ENCODE results near the gene AMPH.

The AMPH gene

DNA sequence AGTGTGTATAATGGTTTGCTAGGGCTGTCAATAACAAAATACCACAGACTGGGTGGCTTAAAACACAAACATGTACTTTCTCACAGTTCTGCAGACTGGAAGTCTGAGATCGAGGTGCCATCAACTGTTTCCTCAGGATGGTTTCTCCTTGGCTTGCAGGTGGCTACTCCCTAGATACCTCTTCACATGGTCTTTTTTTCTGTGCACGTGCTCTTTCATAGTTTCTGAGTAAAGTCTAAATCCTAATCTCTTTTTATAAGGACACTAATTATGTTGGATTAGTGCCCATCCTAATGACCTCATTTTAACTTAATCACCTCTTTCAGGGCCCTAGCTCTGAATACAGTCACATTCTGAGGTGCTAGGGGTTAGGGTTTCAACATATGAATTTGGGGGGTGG lies 65.9 kb downstream of the AMPH start:
- Histone ChIP-seq H3K27me3 (ENCODE audit: insufficient read depth, poor library complexity, severe bottlenecking) (peaks cover 4% of the 10 kb centered on the region), H3K4me3 (replicated peaks; ENCODE audit: insufficient read depth, low read length) (no peak overlapping the region), H3K27ac (replicated peaks) (no peak overlapping the region)
- no peak for DNase-seq (ENCODE audit: low read depth in 1 of 2, low spot score in 1 of 2)
- no peak for TF ChIP-seq GABPA (IDR thresholded peaks at IDR 0.05; ENCODE audit: low read depth)

DNA sequence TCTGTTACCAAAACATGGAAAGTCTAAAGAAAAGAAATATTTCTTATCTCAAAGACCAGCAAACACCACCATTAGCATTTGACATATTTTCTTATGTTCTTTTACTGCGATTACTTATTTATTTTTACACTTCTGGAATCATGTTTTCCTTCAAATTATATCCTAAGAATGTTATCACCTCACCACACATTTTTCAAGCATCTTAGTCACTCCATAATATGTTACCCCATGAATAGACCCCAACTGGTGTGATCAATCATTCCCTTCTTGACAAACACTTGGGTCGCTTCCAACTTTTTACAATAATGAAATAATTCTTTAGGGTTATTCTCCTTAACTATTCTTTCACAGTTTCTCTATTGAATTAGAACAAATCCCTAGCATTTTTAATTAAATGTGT lies 67.4 kb downstream of the AMPH start:
- H3K27ac ChIP-seq (replicated peaks), result no peak overlapping the region
- no peak for DNase-seq (ENCODE audit: low read depth in 1 of 2, low spot score in 1 of 2)
- TF ChIP-seq POLR2AphosphoS5 (IDR thresholded peaks at IDR 0.05; ENCODE audit: low read depth) (no peak), GABPA (IDR thresholded peaks at IDR 0.05; ENCODE audit: low read depth) (no peak), SPI1 (IDR thresholded peaks at IDR 0.05; ENCODE audit: borderline replicate concordance, low read depth) (no peak)
- TF ChIP-seq, protein P1, sequence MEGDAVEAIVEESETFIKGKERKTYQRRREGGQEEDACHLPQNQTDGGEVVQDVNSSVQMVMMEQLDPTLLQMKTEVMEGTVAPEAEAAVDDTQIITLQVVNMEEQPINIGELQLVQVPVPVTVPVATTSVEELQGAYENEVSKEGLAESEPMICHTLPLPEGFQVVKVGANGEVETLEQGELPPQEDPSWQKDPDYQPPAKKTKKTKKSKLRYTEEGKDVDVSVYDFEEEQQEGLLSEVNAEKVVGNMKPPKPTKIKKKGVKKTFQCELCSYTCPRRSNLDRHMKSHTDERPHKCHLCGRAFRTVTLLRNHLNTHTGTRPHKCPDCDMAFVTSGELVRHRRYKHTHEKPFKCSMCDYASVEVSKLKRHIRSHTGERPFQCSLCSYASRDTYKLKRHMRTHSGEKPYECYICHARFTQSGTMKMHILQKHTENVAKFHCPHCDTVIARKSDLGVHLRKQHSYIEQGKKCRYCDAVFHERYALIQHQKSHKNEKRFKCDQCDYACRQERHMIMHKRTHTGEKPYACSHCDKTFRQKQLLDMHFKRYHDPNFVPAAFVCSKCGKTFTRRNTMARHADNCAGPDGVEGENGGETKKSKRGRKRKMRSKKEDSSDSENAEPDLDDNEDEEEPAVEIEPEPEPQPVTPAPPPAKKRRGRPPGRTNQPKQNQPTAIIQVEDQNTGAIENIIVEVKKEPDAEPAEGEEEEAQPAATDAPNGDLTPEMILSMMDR (IDR thresholded peaks at IDR 0.05; ENCODE audit: insufficient read depth, low read length), result no peak
- TF ChIP-seq, protein P2, sequence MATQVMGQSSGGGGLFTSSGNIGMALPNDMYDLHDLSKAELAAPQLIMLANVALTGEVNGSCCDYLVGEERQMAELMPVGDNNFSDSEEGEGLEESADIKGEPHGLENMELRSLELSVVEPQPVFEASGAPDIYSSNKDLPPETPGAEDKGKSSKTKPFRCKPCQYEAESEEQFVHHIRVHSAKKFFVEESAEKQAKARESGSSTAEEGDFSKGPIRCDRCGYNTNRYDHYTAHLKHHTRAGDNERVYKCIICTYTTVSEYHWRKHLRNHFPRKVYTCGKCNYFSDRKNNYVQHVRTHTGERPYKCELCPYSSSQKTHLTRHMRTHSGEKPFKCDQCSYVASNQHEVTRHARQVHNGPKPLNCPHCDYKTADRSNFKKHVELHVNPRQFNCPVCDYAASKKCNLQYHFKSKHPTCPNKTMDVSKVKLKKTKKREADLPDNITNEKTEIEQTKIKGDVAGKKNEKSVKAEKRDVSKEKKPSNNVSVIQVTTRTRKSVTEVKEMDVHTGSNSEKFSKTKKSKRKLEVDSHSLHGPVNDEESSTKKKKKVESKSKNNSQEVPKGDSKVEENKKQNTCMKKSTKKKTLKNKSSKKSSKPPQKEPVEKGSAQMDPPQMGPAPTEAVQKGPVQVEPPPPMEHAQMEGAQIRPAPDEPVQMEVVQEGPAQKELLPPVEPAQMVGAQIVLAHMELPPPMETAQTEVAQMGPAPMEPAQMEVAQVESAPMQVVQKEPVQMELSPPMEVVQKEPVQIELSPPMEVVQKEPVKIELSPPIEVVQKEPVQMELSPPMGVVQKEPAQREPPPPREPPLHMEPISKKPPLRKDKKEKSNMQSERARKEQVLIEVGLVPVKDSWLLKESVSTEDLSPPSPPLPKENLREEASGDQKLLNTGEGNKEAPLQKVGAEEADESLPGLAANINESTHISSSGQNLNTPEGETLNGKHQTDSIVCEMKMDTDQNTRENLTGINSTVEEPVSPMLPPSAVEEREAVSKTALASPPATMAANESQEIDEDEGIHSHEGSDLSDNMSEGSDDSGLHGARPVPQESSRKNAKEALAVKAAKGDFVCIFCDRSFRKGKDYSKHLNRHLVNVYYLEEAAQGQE (IDR thresholded peaks at IDR 0.05; ENCODE audit: insufficient replicate concordance, low read depth), result no peak
- peaks cover 4% of the 10 kb centered on the region for H3K27me3 ChIP-seq (ENCODE audit: insufficient read depth, poor library complexity, severe bottlenecking)
- no peak overlapping the region for H3K4me3 ChIP-seq (replicated peaks; ENCODE audit: insufficient read depth, low read length)

DNA sequence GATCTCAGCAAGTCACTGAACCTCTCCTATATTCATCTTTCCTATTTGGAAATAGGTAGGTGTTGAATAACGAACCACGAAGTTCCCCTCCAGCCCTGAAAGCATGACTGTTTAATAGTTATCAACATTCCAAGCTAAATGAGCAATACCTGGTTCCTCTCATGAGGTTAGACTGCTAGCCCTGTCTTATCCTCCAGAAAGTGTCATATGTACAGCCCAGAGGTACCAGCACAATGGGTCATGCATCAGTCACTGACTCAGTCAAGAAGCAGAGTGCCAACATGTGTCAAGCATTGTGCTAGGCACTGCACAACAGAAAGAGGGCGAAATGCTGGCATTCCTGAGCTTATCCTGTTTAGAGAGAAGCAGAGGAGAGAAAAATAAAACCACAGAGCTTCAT lies 70.0 kb downstream of the AMPH start:
- no peak for DNase-seq (ENCODE audit: low read depth in 1 of 2, low spot score in 1 of 2)
- peaks cover 4% of the 10 kb centered on the region for H3K27me3 ChIP-seq (ENCODE audit: insufficient read depth, poor library complexity, severe bottlenecking)
- no peak overlapping the region for H3K4me3 ChIP-seq (replicated peaks; ENCODE audit: insufficient read depth, low read length)
- H3K27ac ChIP-seq (replicated peaks), result no peak overlapping the region
- TF ChIP-seq, protein P1 (IDR thresholded peaks at IDR 0.05; ENCODE audit: insufficient read depth, low read length), result no peak
- TF ChIP-seq POLR2AphosphoS5 (IDR thresholded peaks at IDR 0.05; ENCODE audit: low read depth) (no peak), SPI1 (IDR thresholded peaks at IDR 0.05; ENCODE audit: borderline replicate concordance, low read depth) (no peak)

DNA sequence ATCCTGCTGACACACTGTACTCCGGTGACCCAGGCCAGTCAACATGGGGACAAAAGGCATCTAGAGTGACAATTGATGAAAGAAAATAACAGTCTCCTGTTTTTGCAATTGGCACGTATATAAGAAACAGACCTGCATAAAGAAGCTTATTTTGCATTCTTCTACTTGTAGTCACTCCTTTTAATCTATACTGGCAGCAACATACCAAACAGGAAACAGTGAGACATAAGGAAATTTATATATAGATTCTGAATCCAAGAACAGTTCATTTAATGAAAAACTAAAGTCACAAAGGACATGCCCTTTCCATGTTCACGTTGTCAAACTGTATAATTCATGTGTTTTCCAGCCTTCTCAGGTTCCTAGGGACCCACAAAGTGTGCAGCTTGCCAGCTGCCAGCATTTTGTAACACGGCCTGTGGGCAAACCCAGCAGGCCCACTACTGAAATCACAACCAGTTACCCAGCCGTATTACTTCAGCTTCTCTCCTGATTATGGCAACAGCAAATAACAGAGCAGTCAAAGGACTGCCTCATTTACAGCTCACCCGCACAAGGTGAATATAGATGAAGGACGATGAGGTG lies 72.3 kb downstream of the AMPH start:
- H3K4me3 ChIP-seq (replicated peaks; ENCODE audit: insufficient read depth, low read length), result no peak overlapping the region
- no peak for DNase-seq (ENCODE audit: low read depth in 1 of 2, low spot score in 1 of 2)
- TF ChIP-seq, protein P2 (IDR thresholded peaks at IDR 0.05; ENCODE audit: insufficient replicate concordance, low read depth), result no peak
- TF ChIP-seq, protein P1 (IDR thresholded peaks at IDR 0.05; ENCODE audit: insufficient read depth, low read length), result no peak
- TF ChIP-seq GABPA (IDR thresholded peaks at IDR 0.05; ENCODE audit: low read depth) (no peak), SPI1 (IDR thresholded peaks at IDR 0.05; ENCODE audit: borderline replicate concordance, low read depth) (no peak), POLR2AphosphoS5 (IDR thresholded peaks at IDR 0.05; ENCODE audit: low read depth) (no peak)
- no peak overlapping the region for H3K27ac ChIP-seq (replicated peaks)
- peaks cover 4% of the 10 kb centered on the region for H3K27me3 ChIP-seq (ENCODE audit: insufficient read depth, poor library complexity, severe bottlenecking)

All from HL-60 (cell line).